Body of pancreas (tissue), 4 donors: ENCODE results near the gene GTPBP8. TPM values are rescaled to one million over a fixed set of nuclear protein-coding genes. Genes with fewer than 3 reads are reported as not detected.

Experiments
- ATAC-seq: fragments of 150-250 bp; one replicate; pipeline ENCODE4 v1.9.1; 2016
- DNase-seq, 4 donors: peaks; one replicate each; pipeline ENCODE4 v3.0.0-alpha.2; 2019
- H3K27ac ChIP-seq, 4 donors: fragments of 200-600 bp; sonication (generic); 1 replicate in 3 of 4; 2 replicates in 1 of 4; pipeline versions ENCODE4 v1.5.1 to v1.6.1; 2016 to 2019; ENCODE audit warnings: mild to moderate bottlenecking in 1 of 4, mixed read lengths in 1 of 4, moderate library complexity in 1 of 4
- H3K27me3 ChIP-seq, 2 donors: fragments of 200-600 bp; sonication (generic); one replicate each; pipeline ENCODE4 v1.6.0; 2016; ENCODE audit warnings: mild to moderate bottlenecking in 1 of 2
- H3K36me3 ChIP-seq, 2 donors: fragments of 200-600 bp; sonication (generic); replicated peaks in 1 of 2; 2 replicates each; pipeline ENCODE4 v1.5.1; 2016; ENCODE audit warnings: low read depth in 2 of 2; ENCODE audit not compliant: insufficient read depth in 1 of 2
- H3K4me1 ChIP-seq: fragments of 200-600 bp; sonication (generic); one replicate; pipeline ENCODE4 v1.6.0; 2016
- H3K4me3 ChIP-seq, 2 donors: fragments of 200-600 bp; sonication (generic); 1 replicate in 1 of 2; 2 replicates in 1 of 2; pipeline ENCODE4 v1.5.1; 2016 to 2019
- H3K9me3 ChIP-seq, 3 donors: fragments of 200-600 bp; sonication (generic); 1 replicate in 2 of 3; 2 replicates in 1 of 3; pipeline ENCODE4 v1.5.1; 2016
- CTCF ChIP-seq, 7 experiments: fragments of 450-650 bp in 4 of 7; fragments of 200-600 bp in 3 of 7; sonication (generic) in 3 of 7; IDR thresholded peaks; one replicate each; pipeline ENCODE4 v1.5.1; 2016 to 2019; ENCODE audit warnings: antibody characterized with exemption in 7 of 7
- POLR2A ChIP-seq, 3 donors: fragments of 450-650 bp; IDR thresholded peaks; one replicate each; pipeline ENCODE4 v1.6.1; 2016; ENCODE audit warnings: antibody characterized with exemption in 3 of 3, mild to moderate bottlenecking in 2 of 3
- WGBS, 2 donors: methylation state at CpG; one replicate each; pipeline ENCODE4 v1.1.5; 2017; 5-methylcytosine and 5-hydroxymethylcytosine counted together
- intact Hi-C: fragments of 100-400 bp; cut with DNase I; formaldehyde crosslinking; loops from one replicate; pipeline ENCODE4 v1.15.1; 2023
- total RNA-seq, 2 donors: library from RNA; depleted of rRNA; stranded (reverse); fragments of >200 nt; gene quantifications; one replicate each; pipeline ENCODE4 v1.1.0, GENCODE V29; 2016

Gene GTPBP8
- total RNA-seq, 2 donors from 2014 or later: 10.6 to 13.2 TPM

DNA sequence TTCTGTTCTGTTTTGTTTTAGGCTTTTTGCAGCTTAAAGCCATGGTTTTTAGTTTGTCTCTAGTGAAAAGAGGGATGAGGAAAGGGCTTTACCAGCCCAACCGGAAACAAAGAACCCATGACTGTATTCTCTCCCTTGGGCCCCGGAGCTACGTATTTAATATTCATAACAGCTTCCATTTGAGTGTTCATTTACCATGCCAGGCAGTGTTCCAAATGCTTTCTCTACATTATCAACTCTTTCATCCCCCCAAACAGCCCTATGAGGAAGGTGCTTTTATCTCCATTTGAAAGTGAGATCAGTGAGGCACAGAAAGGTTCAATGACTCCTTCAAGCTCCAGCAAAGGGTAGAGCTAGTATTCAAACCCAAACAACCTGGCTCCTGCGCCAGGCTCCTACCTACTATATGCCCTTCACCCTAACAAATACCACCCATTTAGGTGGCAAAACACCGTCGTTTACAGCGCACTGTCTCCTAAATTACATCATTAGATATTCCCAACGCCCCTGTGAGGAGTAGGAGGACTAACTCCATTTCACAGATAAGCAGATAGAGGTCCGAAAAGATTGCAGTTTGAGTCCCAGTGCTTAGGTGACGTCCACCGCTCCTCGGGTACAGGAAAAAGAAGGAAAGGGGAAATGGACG lies 27.9 kb downstream of the GTPBP8 start:
- H3K27ac ChIP-seq: peak overlapping the region; percentile 76 to 94 (median 85)
- intact Hi-C loops: no loop called here

DNA sequence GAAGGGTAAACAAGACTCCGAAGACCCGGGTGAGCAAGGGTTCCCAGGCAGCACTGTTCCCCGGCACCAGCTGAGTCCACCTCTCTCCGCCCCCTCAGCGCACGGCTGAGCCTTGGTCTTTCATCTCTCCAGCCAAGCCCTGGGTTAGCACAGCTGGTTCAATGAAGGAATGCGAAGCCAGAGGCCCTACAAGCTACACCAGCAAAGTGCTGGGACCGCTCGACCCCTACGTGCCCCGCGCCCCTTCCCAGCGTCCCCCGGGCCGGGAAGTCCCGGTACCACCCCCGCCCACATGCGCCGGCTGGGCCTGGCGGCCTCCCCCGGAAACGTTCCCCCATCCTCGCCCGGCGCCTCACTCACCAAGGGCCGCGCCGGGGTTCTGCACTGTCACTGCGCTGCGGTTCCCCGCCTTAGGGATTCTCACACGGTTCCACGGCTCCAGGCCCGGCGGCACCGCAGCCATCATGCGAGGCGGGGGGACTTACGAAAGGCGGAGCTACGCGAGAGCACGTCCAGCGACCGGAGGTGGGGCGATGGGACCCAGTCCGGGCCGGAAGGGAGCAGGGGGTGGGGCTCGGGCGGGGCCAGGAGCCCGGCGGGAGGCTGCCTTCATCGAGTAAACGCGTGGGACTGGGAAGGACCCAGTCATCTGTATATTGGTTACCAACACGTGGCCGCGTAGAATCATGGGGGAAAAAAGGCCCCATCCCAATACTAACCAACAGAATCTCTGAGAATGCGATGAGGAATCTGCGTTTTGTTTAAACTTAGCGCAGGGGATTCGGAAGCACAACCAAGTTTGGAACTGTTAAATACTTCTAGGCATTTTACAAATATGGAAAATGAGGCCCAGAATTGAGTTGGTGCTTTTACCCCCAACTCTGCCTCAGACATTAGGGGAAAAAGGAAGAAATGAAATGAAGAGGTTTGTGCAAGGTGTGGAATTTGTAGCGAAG lies 28.7 kb downstream of the GTPBP8 start:
- DNase-seq (peak; percentile 89 to 93 (median 92)), ATAC-seq (peak; percentile 98)
- Histone ChIP-seq H3K27ac (peak overlapping the region; percentile 76 to 94 (median 85)), H3K4me1 (peaks cover 24% of the 10 kb centered on the region), H3K27me3 (no peaks in the 10 kb centered on the region), H3K36me3 (peaks cover 0 to 5% of the 10 kb centered on the region in 2 donors), H3K4me3 (peak overlapping the region; percentile 39 to 93), H3K9me3 (no peaks in the 10 kb centered on the region)
- intact Hi-C loops: no loop called here
- WGBS, 2 donors: 4 to 9% methylated on average over 27 to 63 of the region's 63 CpGs
- peak; percentile 47 to 75 (median 71) for TF ChIP-seq POLR2A (IDR thresholded peaks at IDR 0.05)
- peak in 1 of 7 experiments; percentile 4 for TF ChIP-seq CTCF (IDR thresholded peaks at IDR 0.05)

More for the DNA sequence above, 27.9 kb downstream of the GTPBP8 start:
- no peaks in the 10 kb centered on the region for H3K9me3 ChIP-seq
- peak in 1 of 4 donors; percentile 6 for DNase-seq
- 2% methylated on average over 13 of the region's 13 CpGs for WGBS, 2 donors
- peak overlapping the region; percentile 39 to 93 for H3K4me3 ChIP-seq
- peaks cover 0 to 5% of the 10 kb centered on the region in 2 donors for H3K36me3 ChIP-seq
- H3K4me1 ChIP-seq: peaks cover 24% of the 10 kb centered on the region
- no peak for ATAC-seq
- H3K27me3 ChIP-seq: no peaks in the 10 kb centered on the region
- no peak for TF ChIP-seq POLR2A (IDR thresholded peaks at IDR 0.05)
- no peak for TF ChIP-seq CTCF (IDR thresholded peaks at IDR 0.05)

- Histone ChIP-seq H3K36me3 (peaks cover 0 to 2% of the 10 kb centered on the region in 2 donors), H3K4me3 (no peak overlapping the region), H3K27ac (no peak overlapping the region), H3K27me3 (no peaks in the 10 kb centered on the region), H3K9me3 (no peaks in the 10 kb centered on the region), H3K4me1 (peaks cover 24% of the 10 kb centered on the region)
- no peak for TF ChIP-seq CTCF (IDR thresholded peaks at IDR 0.05)
- no peak for TF ChIP-seq POLR2A (IDR thresholded peaks at IDR 0.05)
- intact Hi-C loops: no loop called here
- ATAC-seq (no peak), DNase-seq (no peak)
- 63 to 73% methylated on average over 2 of the region's 2 CpGs for WGBS, 2 donors
These were observed 30.7 kb downstream of the GTPBP8 start for GRCh38 chr3:113021471-113021870.

GRCh38 chr3:113034011-113034410 lies 43.2 kb downstream of the GTPBP8 start:
- ATAC-seq (no peak), DNase-seq (no peak)
- WGBS, 2 donors: 67 to 71% methylated on average over 2 of the region's 2 CpGs
- intact Hi-C loops: no loop called here
- Histone ChIP-seq H3K27me3 (no peaks in the 10 kb centered on the region), H3K27ac (no peak overlapping the region), H3K4me1 (no peaks in the 10 kb centered on the region), H3K4me3 (no peak overlapping the region), H3K36me3 (no peaks in the 10 kb centered on the region), H3K9me3 (no peaks in the 10 kb centered on the region)
- TF ChIP-seq CTCF (IDR thresholded peaks at IDR 0.05) (no peak), POLR2A (IDR thresholded peaks at IDR 0.05) (no peak)
